Panc1 (cell line): ENCODE results near the gene SH2D1A. TPM values are rescaled to one million over a fixed set of nuclear protein-coding genes. Genes with fewer than 3 reads are reported as not detected.

Experiments used
- ATAC-seq: fragments of 200-7000 bp; cut with Tn5 transposase; 2 replicates; pipeline ENCODE4 v1.9.1; 2020; ENCODE audit warnings: mild to moderate bottlenecking, moderate library complexity
- BruUV-seq: library from RNA; stranded (reverse); fragments of 400-500 nt; replicated peaks from 2 replicates; lab custom pipeline; 2021; lab: Mats Ljungman, UMichigan
- CTCF ChIA-PET: fragments of 300-600 bp; sonication (Branson Sonifier 250); formaldehyde crosslinking; loops from one replicate; lab custom pipeline; 2022; ENCODE audit warnings: antibody characterized with exemption; lab: Charles Lee
- POLR2A ChIA-PET: fragments of 300-600 bp; sonication (Branson Sonifier 250); formaldehyde crosslinking; loops from one replicate; lab custom pipeline; 2022; ENCODE audit warnings: antibody characterized with exemption; lab: Charles Lee
- DNase-seq: peaks from one replicate; pipeline ENCODE4 v3.0.0-alpha.2; 2010; ENCODE audit warnings: low read depth, low spot score
- H3K27ac ChIP-seq: 2 replicates; pipeline ENCODE4 v1.5.1; 2011; ENCODE audit warnings: mild to moderate bottlenecking, low read length, inconsistent platforms
- H3K27me3 ChIP-seq: fragments of 200-500 bp; sonication (Bioruptor generic); 2 replicates; pipeline ENCODE4 v1.6.0; 2014; ENCODE audit warnings: low read length, inconsistent platforms; ENCODE audit not compliant: control insufficient read depth, insufficient read depth
- H3K36me3 ChIP-seq: fragments of 200-500 bp; sonication (Bioruptor generic); 2 replicates; pipeline ENCODE4 v1.5.1; 2014; ENCODE audit warnings: inconsistent platforms, mild to moderate bottlenecking, low read length, moderate library complexity; ENCODE audit not compliant: control insufficient read depth, insufficient read depth
- H3K4me1 ChIP-seq: 2 replicates; pipeline ENCODE4 v1.5.1; 2011; ENCODE audit warnings: inconsistent platforms, mild to moderate bottlenecking, low read length, moderate library complexity; ENCODE audit not compliant: control insufficient read depth, insufficient read depth
- H3K4me3 ChIP-seq, 2 experiments: 2 replicates each; pipeline ENCODE4 v1.5.1; 2011 to 2012; ENCODE audit warnings: low read depth in 2 of 2, low read length in 2 of 2, mild to moderate bottlenecking in 2 of 2, inconsistent platforms in 1 of 2, moderate library complexity in 1 of 2
- H3K9me3 ChIP-seq: fragments of 200-500 bp; sonication (Bioruptor generic); 2 replicates; pipeline ENCODE4 v1.5.1; 2014; ENCODE audit warnings: low read depth, mild to moderate bottlenecking, inconsistent platforms, low read length, moderate library complexity; ENCODE audit not compliant: control insufficient read depth, insufficient read depth
- CTCF ChIP-seq: fragments of 450-650 bp; IDR thresholded peaks from 2 replicates; pipeline ENCODE4 v1.5.1; 2017; ENCODE audit warnings: mild to moderate bottlenecking
- POLR2AphosphoS5 ChIP-seq: IDR thresholded peaks from 2 replicates; pipeline ENCODE4 v1.6.1; 2012; ENCODE audit warnings: mild to moderate bottlenecking, low read depth, low read length, moderate library complexity
- REST ChIP-seq, 2 experiments: IDR thresholded peaks; 2 replicates each; pipeline ENCODE4 v1.6.1; 2011 to 2012; ENCODE audit warnings: low read depth in 2 of 2, control low read depth in 1 of 2, low read length in 1 of 2, mild to moderate bottlenecking in 1 of 2, moderate library complexity in 1 of 2; ENCODE audit not compliant: insufficient read depth in 1 of 2
- SIN3A ChIP-seq: IDR thresholded peaks from 2 replicates; pipeline ENCODE4 v1.6.1; 2012; ENCODE audit warnings: low read depth, mild to moderate bottlenecking, low read length, moderate library complexity, borderline replicate concordance; ENCODE audit not compliant: insufficient read depth
- TCF7L2 ChIP-seq: IDR thresholded peaks from 2 replicates; pipeline ENCODE4 v1.6.1; 2011; ENCODE audit warnings: mild to moderate bottlenecking, low read depth, low read length, inconsistent platforms
- in situ Hi-C: cut with HindIII; loops from 2 replicates; pipeline ENCODE4 v1.10.0; 2016; ENCODE audit warnings: low sequenced_read_pairs, low pct_unique_long_range_greater_than_20kb
- intact Hi-C: fragments of 100-400 bp; cut with micrococcal nuclease; formaldehyde crosslinking; loops from one replicate; pipeline ENCODE4 v1.10.0; 2022; ENCODE audit not compliant: unreplicated experiment
- total RNA-seq: library from RNA; stranded (reverse); gene quantifications from one replicate; pipeline ENCODE4 v1.2.1, GENCODE V29; 2021; ENCODE audit not compliant: unreplicated experiment

SH2D1A gene
- total RNA-seq, 1 experiment from 2014 or later, result 0.21 TPM

GRCh38 chrX:124414281-124414680 is 67.9 kb downstream of the SH2D1A start:
- CTCF ChIA-PET, result no interaction called here

GRCh38 chrX:124415115-124415800 is 68.9 kb downstream of the SH2D1A start:
- BruUV-seq, result no TSS peak
- CTCF ChIA-PET, result no interaction called here
- ATAC-seq, result no peak

More at GRCh38 chrX:124414281-124414680, 67.9 kb downstream of the SH2D1A start:
- POLR2A ChIA-PET, result no interaction called here
- DNase-seq (no peak), ATAC-seq (no peak)
- intact Hi-C loops, result no loop called here
- H3K27me3 ChIP-seq, result no peaks in the 10 kb centered on the region
- H3K4me3 ChIP-seq, result no peak overlapping the region
- in situ Hi-C loops, result no loop called here
- no peaks in the 10 kb centered on the region for H3K9me3 ChIP-seq
- no peak overlapping the region for H3K27ac ChIP-seq
- no TSS peak for BruUV-seq
- no peaks in the 10 kb centered on the region for H3K36me3 ChIP-seq
- no peak for TF ChIP-seq CTCF
- TF ChIP-seq POLR2AphosphoS5, result no peak
- TF ChIP-seq TCF7L2, result no peak
- no peak for TF ChIP-seq REST (IDR thresholded peaks at IDR 0.05; ENCODE audit: insufficient read depth in 1 of 2, low read depth in 2 of 2, low read length in 1 of 2)
- no peak for TF ChIP-seq SIN3A
- no peaks in the 10 kb centered on the region for H3K4me1 ChIP-seq

More at GRCh38 chrX:124415115-124415800, 68.9 kb downstream of the SH2D1A start:
- intact Hi-C loops, result no loop called here
- H3K36me3 ChIP-seq, result no peaks in the 10 kb centered on the region
- no peaks in the 10 kb centered on the region for H3K4me1 ChIP-seq
- TF ChIP-seq SIN3A, result no peak
- TF ChIP-seq CTCF, result no peak
- TF ChIP-seq TCF7L2, result no peak
- no peak for TF ChIP-seq REST (IDR thresholded peaks at IDR 0.05; ENCODE audit: insufficient read depth in 1 of 2, low read depth in 2 of 2, low read length in 1 of 2)
- TF ChIP-seq POLR2AphosphoS5, result no peak
- no peaks in the 10 kb centered on the region for H3K27me3 ChIP-seq
- in situ Hi-C loops, result no loop called here
- no peaks in the 10 kb centered on the region for H3K9me3 ChIP-seq
- DNase-seq, result no peak
- H3K27ac ChIP-seq, result no peak overlapping the region
- no peak overlapping the region for H3K4me3 ChIP-seq
- POLR2A ChIA-PET, result no interaction called here
